GM12878 (cell line): ENCODE data around the gene ARHGDIG. TPM values are rescaled to one million over a fixed set of nuclear protein-coding genes. Genes with fewer than 3 reads are reported as not detected.

ENCODE experiments used
- ATAC-seq: fragments of 200-7000 bp; cut with Tn5 transposase; 3 replicates; pipeline ENCODE4 v1.9.1; 2020; ENCODE audit warnings: mild to moderate bottlenecking, moderate library complexity
- BruUV-seq: library from RNA; stranded (reverse); fragments of 400-500 nt; replicated peaks from 2 replicates; lab custom pipeline; 2021; lab: Mats Ljungman, UMichigan
- CTCF ChIA-PET: fragments of 300-600 bp; sonication (Branson Sonifier 250); formaldehyde crosslinking; extraction: SDS; loops from one replicate; lab custom pipeline; 2021; ENCODE audit warnings: inconsistent platforms; lab: Yijun Ruan, JAX
- POLR2A ChIA-PET: fragments of 350-600 bp; formaldehyde crosslinking; extraction: SDS; loops from one replicate; lab custom pipeline; 2021; ENCODE audit warnings: inconsistent platforms; lab: Charles Lee
- RAD21 ChIA-PET: fragments of 300-600 bp; sonication (Branson Sonifier 250); formaldehyde crosslinking; loops from one replicate; lab custom pipeline; 2023; ENCODE audit warnings: antibody characterized with exemption; ENCODE audit not compliant: unreplicated experiment; lab: Charles Lee
- SMC1A ChIA-PET: fragments of 300-600 bp; sonication (Branson Sonifier 250); formaldehyde crosslinking; loops from one replicate; lab custom pipeline; 2023; ENCODE audit not compliant: unreplicated experiment, uncharacterized antibody; lab: Charles Lee
- DNase-seq: peaks from one replicate; pipeline ENCODE4 v3.0.0-alpha.2; 2011; ENCODE audit warnings: low read depth, low spot score
- FAIRE-seq: peaks from 3 replicates; lab custom pipeline; 2011; peaks lifted over from hg19 to GRCh38; lab: Jason Lieb, UNC
- H2AFZ ChIP-seq: 2 replicates; pipeline ENCODE4 v1.6.0; 2011; ENCODE audit warnings: low read depth, low read length, control low read depth; ENCODE audit not compliant: control insufficient read depth
- H3K27ac ChIP-seq: 2 replicates; pipeline ENCODE4 v1.5.1; 2011; ENCODE audit warnings: control low read depth; ENCODE audit not compliant: control insufficient read depth, insufficient read depth
- H3K27me3 ChIP-seq, 2 experiments: replicated peaks in 1 of 2; 2 replicates each; pipeline versions ENCODE4 v1.6.0 to v1.6.1; 2011; ENCODE audit warnings: low read length in 1 of 2; ENCODE audit not compliant: control insufficient read depth in 2 of 2, insufficient read depth in 2 of 2
- H3K36me3 ChIP-seq, 2 experiments: 2 replicates each; pipeline ENCODE4 v1.5.1; 2011; ENCODE audit warnings: low read length in 1 of 2; ENCODE audit not compliant: control insufficient read depth in 2 of 2, insufficient read depth in 2 of 2
- H3K4me1 ChIP-seq: 2 replicates; pipeline ENCODE4 v1.6.1; 2011; ENCODE audit warnings: mild to moderate bottlenecking, low read length, moderate library complexity, mixed read lengths; ENCODE audit not compliant: control insufficient read depth, insufficient read depth
- H3K4me2 ChIP-seq: 2 replicates; pipeline ENCODE4 v1.6.0; 2011; ENCODE audit warnings: control low read depth; ENCODE audit not compliant: control insufficient read depth, insufficient read depth
- H3K4me3 ChIP-seq: fragments of 200-600 bp; sonication (generic); 2 replicates; pipeline ENCODE4 v1.5.1; 2016
- H3K79me2 ChIP-seq: 2 replicates; pipeline ENCODE4 v1.6.0; 2011; ENCODE audit warnings: low read length; ENCODE audit not compliant: control insufficient read depth, insufficient read depth
- H3K9ac ChIP-seq: 2 replicates; pipeline ENCODE4 v1.8.0; 2011; ENCODE audit warnings: low read length, control low read depth, mixed read lengths; ENCODE audit not compliant: control insufficient read depth, insufficient read depth
- H3K9me3 ChIP-seq: replicated peaks from 3 replicates; pipeline ENCODE4 v1.5.1; 2011; ENCODE audit warnings: mild to moderate bottlenecking, low read length; ENCODE audit not compliant: control insufficient read depth, insufficient read depth
- H4K20me1 ChIP-seq: 2 replicates; pipeline ENCODE4 v1.6.0; 2011; ENCODE audit not compliant: control insufficient read depth, insufficient read depth
- BHLHE40 ChIP-seq, 2 experiments: fragments of 450-650 bp in 1 of 2; IDR thresholded peaks; 2 replicates each; pipeline ENCODE4 v1.6.1; 2011 to 2017; ENCODE audit warnings: low read depth in 2 of 2, borderline replicate concordance in 1 of 2, improper control_type of control experiment in 1 of 2, low read length in 1 of 2, mild to moderate bottlenecking in 1 of 2
- EP300 ChIP-seq, 2 experiments: fragments of 150-350 bp in 1 of 2; IDR thresholded peaks; 2 replicates each; pipeline ENCODE4 v1.6.1; 2011 to 2012; ENCODE audit warnings: low read depth in 2 of 2, low read length in 2 of 2, borderline replicate concordance in 1 of 2, improper control_type of control experiment in 1 of 2, inconsistent platforms in 1 of 2; ENCODE audit not compliant: control insufficient read depth in 1 of 2
- GABPA ChIP-seq: IDR thresholded peaks from 2 replicates; pipeline ENCODE4 v1.6.1; 2014; ENCODE audit warnings: antibody characterized with exemption, low read depth, mild to moderate bottlenecking, inconsistent platforms
- HCFC1 ChIP-seq: fragments of 150-350 bp; IDR thresholded peaks from 2 replicates; pipeline ENCODE4 v1.6.1; 2014; ENCODE audit warnings: low read length
- HDAC6 ChIP-seq: fragments of 200-600 bp; sonication (generic); IDR thresholded peaks from one replicate; pipeline ENCODE4 v1.8.0; 2017; ENCODE audit warnings: antibody characterized with exemption; ENCODE audit not compliant: unreplicated experiment
- KAT2A ChIP-seq: conservative IDR thresholded peaks from 2 replicates; pipeline ENCODE4 v1.6.1; 2011; ENCODE audit warnings: low read depth, low read length; ENCODE audit not compliant: control insufficient read depth
- KDM1A ChIP-seq: fragments of 200-600 bp; sonication (generic); IDR thresholded peaks from 2 replicates; pipeline ENCODE4 v1.6.1; 2016; ENCODE audit warnings: borderline replicate concordance
- MLLT1 ChIP-seq: fragments of 450-650 bp; IDR thresholded peaks from 2 replicates; pipeline ENCODE4 v1.6.1; 2016; ENCODE audit warnings: mild to moderate bottlenecking
- MYB ChIP-seq: fragments of 150-350 bp; IDR thresholded peaks from 2 replicates; pipeline ENCODE4 v1.6.1; 2014; ENCODE audit warnings: mild to moderate bottlenecking, low read depth, low read length, borderline replicate concordance
- NR2C2 ChIP-seq: IDR thresholded peaks from 2 replicates; pipeline ENCODE4 v1.6.1; 2011; ENCODE audit warnings: borderline replicate concordance, low read depth; ENCODE audit not compliant: control insufficient read depth, insufficient read length
- PRDM15 ChIP-seq: fragments of 450-650 bp; formaldehyde crosslinking; IDR thresholded peaks from 2 replicates; pipeline ENCODE4 v1.4.0; 2020; ENCODE audit warnings: mild to moderate bottlenecking, moderate library complexity
- RUNX3 ChIP-seq: IDR thresholded peaks from 2 replicates; pipeline ENCODE4 v1.6.1; 2012; ENCODE audit warnings: low read length, inconsistent platforms
- SMAD1 ChIP-seq: fragments of 450-650 bp; IDR thresholded peaks from 2 replicates; pipeline ENCODE4 v1.6.1; 2018; ENCODE audit warnings: mild to moderate bottlenecking, low read depth; ENCODE audit not compliant: partially characterized antibody
- SUZ12 ChIP-seq: fragments of 200-600 bp; sonication (generic); IDR thresholded peaks from one replicate; pipeline ENCODE4 v1.6.1; 2018; ENCODE audit warnings: antibody characterized with exemption, mild to moderate bottlenecking; ENCODE audit not compliant: unreplicated experiment
- TARDBP ChIP-seq: IDR thresholded peaks from 2 replicates; pipeline ENCODE4 v1.6.1; 2016; ENCODE audit warnings: borderline replicate concordance
- WGBS: methylation state at CpG from one replicate; pipeline ENCODE4 v1.1.6; 2016; ENCODE audit warnings: low lambda C conversion rate; ENCODE audit not compliant: insufficient replicate concordance, insufficient coverage; ENCODE audit errors: missing lambda C conversion rate; 5-methylcytosine and 5-hydroxymethylcytosine counted together
- in situ Hi-C: fragments of 300-500 bp; cut with MboI; formaldehyde crosslinking; loops from 9 replicates; pipeline ENCODE4 v1.14.3; 2018; ENCODE audit warnings: mixed read lengths
- intact Hi-C: fragments of 100-400 bp; cut with micrococcal nuclease; formaldehyde crosslinking; loops from one replicate; pipeline ENCODE4 v1.14.2; 2022; ENCODE audit not compliant: unreplicated experiment
- polyA plus RNA-seq, 11 experiments: library from polyadenylated mRNA; depleted of rRNA in 4 of 11; unstranded in 6 of 11; stranded (reverse) in 5 of 11; fragments of >200 nt; fragmentation: Nextera tagmentation in 4 of 11; fragmentation: Illumina TruSeq in 1 of 11; extraction: Ambion mirVana in 4 of 11; extraction: Trizol in 1 of 11; gene quantifications; 1 replicate in 1 of 11; 2 replicates in 10 of 11; pipeline versions ENCODE4 v1.2.1 to v1.2.3, GENCODE V29; 2011 to 2016; ENCODE audit warnings: inconsistent platforms in 2 of 11, missing spikeins in 2 of 11, low read depth in 1 of 11
- total RNA-seq, 4 experiments: library from RNA; depleted of rRNA in 3 of 4; stranded (reverse); fragments of >200 nt in 3 of 4; fragmentation: Illumina TruSeq in 1 of 4; extraction: Trizol in 1 of 4; gene quantifications; 2 replicates each; pipeline versions ENCODE4 v1.2.1 to v1.2.3, GENCODE V29; 2013 to 2021
- TF ChIP-seq, protein P1 (sequence below): IDR thresholded peaks from 2 replicates; pipeline ENCODE4 v1.6.1; 2012; ENCODE audit warnings: low read depth, low read length, improper control_type of control experiment

Gene ARHGDIG
- total and polyA plus RNA-seq, 10 of the 15 experiments (the other 5 are each of a cell fraction or from before 2014, with no cell fraction given): not detected

GRCh38 chr16:320206-320605 is 39.8 kb downstream of the ARHGDIG start (continued):
- TF ChIP-seq TARDBP (no peak), KAT2A (no peak), MYB (no peak), KDM1A (no peak)

- SMC1A ChIA-PET: no interaction called here
- intact Hi-C loops (no loop called here), in situ Hi-C loops (no loop called here)
- H3K27me3 ChIP-seq: no peaks in the 10 kb centered on the region
- CTCF ChIA-PET: interaction anchor here (0.8 kb wide), 1 partner anchor 86 kb away, joined by 3 read pairs; no protein-coding TSS in a partner anchor
- POLR2A ChIA-PET: interaction anchor here (0.6 to 1.6 kb wide), 2 partner anchors 15 to 28 kb away, joined by 4 to 8 read pairs; no protein-coding TSS in a partner anchor
- H3K9me3 ChIP-seq: no peaks in the 10 kb centered on the region
- H3K27ac ChIP-seq: no peak overlapping the region
- peaks cover 14% of the 10 kb centered on the region for H3K79me2 ChIP-seq
- H3K4me1 ChIP-seq: peaks cover 22% of the 10 kb centered on the region
- WGBS: 76% methylated on average over 9 of the region's 9 CpGs
- H3K4me2 ChIP-seq: no peak overlapping the region
- ATAC-seq: no peak
- no peak for DNase-seq
- peaks cover 3 to 13% of the 10 kb centered on the region in 2 experiments; a peak in 3 of 4 replicates for H3K36me3 ChIP-seq
- H3K9ac ChIP-seq: no peak overlapping the region
- no peak for FAIRE-seq
- BruUV-seq: no TSS peak
- H2AFZ ChIP-seq: no peak overlapping the region
- no peak overlapping the region for H3K4me3 ChIP-seq
- H4K20me1 ChIP-seq: no peaks in the 10 kb centered on the region
- RAD21 ChIA-PET: interaction anchor here (0.7 kb wide), 2 partner anchors 31 to 216 kb away, joined by 3 to 4 read pairs; partner anchors contain the start of gene AXIN1
- TF ChIP-seq NR2C2 (no peak), MLLT1 (no peak), RUNX3 (no peak), SUZ12 (no peak), KAT2A (no peak), SMAD1 (no peak), EP300 (IDR thresholded peaks at IDR 0.05; ENCODE audit: borderline replicate concordance in 1 of 2, control insufficient read depth in 1 of 2, low read depth in 2 of 2, low read length in 2 of 2) (no peak), MYB (no peak), BHLHE40 (IDR thresholded peaks at IDR 0.05; ENCODE audit: borderline replicate concordance in 1 of 2, low read depth in 2 of 2, low read length in 1 of 2) (no peak), HDAC6 (no peak), PRDM15 (CRISPR knock-in tag) (no peak), GABPA (no peak), HCFC1 (no peak)
- TF ChIP-seq, protein P1, sequence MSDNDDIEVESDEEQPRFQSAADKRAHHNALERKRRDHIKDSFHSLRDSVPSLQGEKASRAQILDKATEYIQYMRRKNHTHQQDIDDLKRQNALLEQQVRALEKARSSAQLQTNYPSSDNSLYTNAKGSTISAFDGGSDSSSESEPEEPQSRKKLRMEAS: no peak
Measured at GRCh38 chr16:321532-321931, 41.1 kb downstream of the ARHGDIG start.
